ENCODE measurements around the gene PARP12.
"Not testable (repeated sequence)": the region's sequence is repeated elsewhere in the genome, so short reads cannot be mapped to it uniquely, and the experiment has no call there.

The PARP12 gene, protein sequence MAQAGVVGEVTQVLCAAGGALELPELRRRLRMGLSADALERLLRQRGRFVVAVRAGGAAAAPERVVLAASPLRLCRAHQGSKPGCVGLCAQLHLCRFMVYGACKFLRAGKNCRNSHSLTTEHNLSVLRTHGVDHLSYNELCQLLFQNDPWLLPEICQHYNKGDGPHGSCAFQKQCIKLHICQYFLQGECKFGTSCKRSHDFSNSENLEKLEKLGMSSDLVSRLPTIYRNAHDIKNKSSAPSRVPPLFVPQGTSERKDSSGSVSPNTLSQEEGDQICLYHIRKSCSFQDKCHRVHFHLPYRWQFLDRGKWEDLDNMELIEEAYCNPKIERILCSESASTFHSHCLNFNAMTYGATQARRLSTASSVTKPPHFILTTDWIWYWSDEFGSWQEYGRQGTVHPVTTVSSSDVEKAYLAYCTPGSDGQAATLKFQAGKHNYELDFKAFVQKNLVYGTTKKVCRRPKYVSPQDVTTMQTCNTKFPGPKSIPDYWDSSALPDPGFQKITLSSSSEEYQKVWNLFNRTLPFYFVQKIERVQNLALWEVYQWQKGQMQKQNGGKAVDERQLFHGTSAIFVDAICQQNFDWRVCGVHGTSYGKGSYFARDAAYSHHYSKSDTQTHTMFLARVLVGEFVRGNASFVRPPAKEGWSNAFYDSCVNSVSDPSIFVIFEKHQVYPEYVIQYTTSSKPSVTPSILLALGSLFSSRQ

DNA sequence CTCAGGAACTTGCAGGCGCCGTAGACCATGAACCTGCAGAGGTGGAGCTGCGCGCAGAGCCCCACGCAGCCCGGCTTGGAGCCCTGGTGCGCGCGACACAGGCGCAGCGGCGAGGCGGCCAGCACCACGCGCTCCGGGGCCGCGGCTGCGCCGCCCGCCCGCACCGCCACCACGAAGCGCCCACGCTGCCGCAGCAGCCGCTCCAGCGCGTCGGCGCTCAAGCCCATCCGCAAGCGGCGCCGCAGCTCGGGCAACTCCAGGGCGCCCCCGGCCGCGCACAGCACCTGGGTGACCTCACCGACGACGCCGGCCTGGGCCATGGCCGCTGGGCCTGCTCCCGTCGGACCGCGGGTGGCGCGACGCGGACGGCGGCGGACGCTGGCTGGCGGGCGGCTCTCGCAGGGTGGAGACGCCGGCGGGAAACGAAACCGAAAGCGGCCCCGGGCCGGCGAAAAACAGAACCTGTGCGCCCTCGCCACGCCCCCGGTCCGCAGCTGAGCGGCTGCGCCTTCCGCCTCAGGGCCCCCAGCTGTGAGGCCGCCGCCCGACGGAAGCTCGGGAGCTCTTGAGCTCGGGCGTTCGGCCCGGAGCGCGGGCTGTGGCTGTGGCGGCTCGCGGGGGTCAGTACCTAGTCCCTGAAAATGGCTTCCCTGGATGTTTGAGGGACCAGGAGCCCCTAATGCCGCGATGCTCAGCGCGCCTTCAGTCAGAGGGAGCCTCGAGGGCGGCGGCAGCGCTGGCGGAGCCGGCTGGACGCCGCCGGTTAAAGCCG, at the start of gene PARP12:
PARP12 (minus strand) TSS at position 424 of the 772 bp plus-strand sequence; CDS start at position 320, 104 bp downstream.
- DNase-seq, result peak; percentile 82

DNA sequence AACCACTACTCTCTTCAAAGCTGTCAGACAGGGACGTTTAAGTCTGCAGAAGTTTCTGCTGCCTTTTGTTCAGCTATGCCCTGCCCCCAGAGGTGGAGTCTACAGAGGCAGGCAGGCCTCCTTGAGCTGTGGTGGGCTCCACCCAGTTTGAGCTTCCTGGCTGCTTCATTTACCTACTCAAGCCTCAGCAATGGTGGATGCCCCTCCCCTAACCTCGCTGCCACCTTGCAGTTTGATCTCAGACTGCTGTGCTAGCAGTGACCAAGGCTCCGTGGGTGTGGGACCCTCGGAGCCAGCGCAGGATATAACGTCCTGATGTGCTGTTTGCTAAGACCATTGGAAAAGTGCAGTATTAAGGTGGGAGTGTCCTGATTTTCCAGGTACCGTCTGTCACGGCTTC, 46.0 kb upstream of the PARP12 start:
- DNase-seq, result not testable (repeated sequence)

DNA sequence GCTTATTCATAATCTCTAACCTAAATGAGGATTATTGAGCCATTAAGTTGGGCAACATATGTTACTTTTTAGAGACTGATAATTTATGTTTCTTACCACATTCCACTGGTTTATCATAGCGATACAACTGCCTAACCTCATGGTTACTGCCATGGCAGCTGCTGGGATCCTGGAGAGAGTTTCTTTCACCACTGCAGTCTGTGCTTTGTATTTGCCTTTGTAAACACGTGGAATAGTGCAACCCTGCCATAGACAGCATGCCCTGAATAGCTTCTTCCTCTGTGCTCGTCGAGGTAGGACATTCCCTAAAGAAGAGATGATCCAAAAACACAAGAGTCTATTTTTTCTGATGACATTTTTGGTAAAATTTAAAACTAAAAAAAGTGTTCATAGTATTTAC, 33.7 kb upstream of the PARP12 start:
- DNase-seq, result no peak

DNA sequence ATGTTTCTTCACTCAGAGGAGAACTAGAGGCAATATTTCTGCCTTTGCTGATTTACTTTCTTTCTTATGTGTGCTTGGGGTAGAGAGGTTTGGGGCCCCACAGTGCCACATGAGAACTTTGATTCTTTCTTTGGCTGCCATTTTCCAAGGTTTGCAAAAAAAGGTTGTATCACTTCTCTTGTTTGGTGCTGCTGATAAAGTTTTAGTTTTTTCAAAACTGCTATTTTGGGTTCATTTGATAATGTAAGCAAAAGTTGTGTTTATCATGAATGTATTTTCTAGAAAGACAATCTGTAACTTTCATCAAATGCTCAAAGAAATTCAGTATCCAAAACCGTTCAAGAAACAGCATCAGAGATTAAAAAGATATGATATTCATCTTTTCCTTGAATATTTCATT, 30.6 kb upstream of the PARP12 start:
- no peak for DNase-seq

DNA sequence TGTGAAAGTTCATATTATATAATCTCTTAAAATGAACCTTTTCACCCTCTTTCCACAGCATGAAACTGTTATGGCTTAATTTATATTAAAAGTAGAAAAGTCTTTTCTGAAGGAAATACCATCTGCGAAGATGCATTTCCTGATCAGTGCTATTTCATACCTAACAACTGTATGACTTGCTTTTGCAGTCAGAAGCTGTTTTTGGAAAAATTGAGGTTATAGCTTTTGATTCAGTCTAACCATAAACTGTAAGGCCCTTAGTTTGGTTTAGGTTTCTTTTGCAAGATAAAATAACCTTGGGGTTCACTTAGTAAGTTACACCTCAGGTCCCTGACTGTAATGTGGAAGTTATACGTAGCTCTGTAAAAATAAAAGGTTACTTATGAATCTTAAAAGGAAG, 22.7 kb upstream of the PARP12 start:
- DNase-seq, result no peak

DNA sequence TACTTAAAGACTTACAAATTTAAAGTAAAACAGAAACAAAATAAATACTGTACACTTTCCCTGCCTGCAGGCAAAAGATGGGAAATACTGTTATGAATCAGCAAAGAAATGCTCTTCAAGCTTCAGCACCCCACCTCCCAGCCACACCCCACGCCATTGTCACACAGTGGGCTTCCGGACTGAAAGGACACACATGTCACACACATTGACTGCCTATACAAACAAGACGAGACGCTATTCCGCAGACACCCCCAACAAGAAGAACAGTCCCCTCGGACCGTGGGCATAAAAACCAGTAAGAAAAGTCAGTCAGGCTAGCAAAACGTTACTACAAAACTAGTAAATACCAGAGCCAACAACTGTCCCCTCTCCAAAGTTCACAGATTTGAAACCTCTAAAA, 22.2 kb upstream of the PARP12 start:
- DNase-seq, result no peak

DNA sequence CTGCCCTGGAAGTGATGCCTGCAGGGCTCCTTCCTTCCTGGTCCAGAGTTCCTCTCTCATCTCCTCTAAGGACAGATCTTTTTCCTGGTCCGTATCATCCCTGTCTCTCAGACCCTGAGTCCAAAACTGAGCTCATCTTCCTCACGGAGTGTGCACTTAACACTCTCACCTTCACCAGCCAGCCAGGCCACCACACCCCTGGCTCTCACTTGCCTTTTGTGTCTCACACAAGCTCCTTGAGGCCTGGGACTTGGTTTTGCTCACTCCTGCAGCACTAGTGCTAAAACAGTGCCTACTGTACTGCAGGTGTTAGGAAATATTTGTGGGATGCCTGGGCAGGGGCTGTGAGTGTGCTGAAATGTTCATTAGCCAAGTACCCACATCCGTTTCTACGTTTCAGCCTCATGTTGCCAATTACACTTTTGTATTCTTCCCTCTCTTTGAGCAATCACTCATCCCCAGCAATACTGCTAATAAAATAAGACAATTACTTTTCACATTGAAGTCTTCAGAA, 21.4 kb upstream of the PARP12 start:
- DNase-seq, result no peak

DNA sequence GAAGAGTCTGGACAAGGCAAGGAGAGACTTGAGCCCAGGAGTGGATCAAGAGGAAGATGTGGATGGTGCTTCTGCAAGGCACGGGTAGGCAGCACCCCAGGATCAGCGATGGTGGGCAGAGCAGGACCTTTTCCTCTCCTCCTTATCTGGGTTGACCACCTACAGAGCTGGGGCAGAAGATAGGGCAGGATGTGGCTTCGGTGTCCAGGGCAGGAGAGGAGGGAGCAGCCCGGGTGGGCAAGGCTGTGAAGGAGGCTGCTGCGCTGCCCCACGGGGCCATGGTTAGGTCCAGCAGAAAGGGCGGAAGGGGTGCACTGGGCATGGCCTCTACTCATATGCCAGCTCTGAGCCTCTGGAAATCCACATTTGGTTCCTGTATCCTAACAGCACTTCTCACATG, 20.0 kb upstream of the PARP12 start:
- no peak for DNase-seq

DNA sequence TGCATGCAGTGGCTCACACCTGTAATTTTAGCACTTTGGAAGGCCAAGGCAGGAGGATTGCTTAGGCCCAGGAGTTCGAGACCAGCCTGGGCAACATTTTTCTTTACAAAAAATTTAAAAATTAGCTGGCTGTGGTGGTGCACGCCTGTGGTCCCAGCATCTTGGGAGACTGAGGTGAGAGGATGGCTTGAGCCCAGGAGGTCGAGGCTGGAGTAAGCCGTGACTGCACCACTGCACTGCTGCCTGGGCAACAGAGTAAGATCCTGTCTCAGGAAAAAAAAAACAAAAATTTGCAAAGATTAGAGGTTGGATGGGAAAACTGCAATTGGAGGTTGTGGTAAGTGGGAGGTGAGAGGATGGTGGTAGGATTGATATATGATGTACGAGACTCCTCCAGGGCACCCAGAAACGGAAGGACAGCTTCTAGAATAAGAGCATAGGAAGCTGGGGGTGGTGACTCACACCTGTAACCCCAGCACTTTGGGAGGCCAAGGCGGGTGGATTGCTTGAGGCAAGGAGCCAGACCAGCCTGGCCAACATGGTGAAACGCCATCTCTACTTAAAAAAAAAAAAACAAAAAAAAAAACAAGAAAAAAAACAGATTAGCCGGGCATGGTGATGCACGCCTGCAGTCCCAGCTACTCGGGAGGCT, 19.1 kb upstream of the PARP12 start:
- DNase-seq, result no peak

DNA sequence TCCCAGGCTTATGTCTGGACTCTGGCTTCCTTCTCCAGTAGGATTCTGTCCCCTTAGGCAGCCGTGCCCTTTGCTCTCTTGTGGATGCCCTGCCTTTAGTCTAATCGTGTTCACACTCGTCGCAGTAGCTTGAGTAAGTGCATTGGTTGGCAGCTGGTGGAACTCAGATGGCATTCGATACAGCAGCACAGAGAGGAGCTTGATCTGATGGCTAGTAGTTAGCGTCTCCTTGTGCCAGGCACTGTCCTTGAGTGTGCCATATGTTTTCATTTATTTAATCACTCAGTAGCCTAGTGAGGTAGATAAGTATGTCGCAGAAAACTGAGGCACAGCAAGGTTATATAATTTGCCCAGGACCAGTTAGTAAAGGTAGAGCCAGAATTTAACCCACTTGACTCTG, 18.2 kb upstream of the PARP12 start:
- DNase-seq, result no peak

DNA sequence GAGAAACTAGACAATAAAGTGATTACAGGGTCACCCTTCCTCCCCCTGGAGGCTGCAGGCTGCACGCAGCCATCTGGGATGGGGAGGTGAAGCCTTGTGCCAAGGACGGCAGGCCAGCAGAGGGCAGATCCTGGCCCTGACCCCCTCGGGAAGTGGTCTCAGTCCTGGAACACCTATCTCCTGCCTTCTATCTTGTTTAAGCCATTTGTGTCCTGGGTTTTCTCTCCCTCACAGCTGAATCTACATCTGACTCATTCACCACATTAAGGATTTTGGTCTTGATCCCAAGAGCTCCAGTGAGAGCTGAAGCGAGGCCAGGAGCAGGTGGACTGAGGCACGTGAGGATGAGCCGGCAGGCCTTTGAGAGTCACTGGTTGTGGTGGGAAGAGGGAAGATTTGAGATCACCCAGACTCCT, 16.4 kb upstream of the PARP12 start:
- DNase-seq, result peak; percentile 49

DNA sequence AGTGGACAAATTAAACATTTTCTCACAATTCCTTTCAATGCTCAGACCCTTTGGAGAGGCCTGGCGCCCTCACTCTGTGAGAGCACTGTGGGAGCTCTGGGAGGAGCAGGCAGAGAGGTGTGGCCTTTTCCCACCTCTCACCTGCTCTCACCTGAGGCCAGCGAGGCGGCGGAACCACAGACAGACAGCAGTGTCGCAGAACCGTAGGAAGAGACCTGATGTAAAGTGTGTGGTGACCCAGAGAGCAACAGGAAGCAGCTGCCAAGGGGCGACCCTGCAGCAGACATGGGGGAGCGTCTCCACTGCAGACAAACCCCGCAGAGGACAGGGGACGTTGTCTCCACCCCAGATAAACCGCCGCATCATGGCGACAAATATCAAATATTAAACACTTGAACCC, 15.6 kb upstream of the PARP12 start:
- DNase-seq, result no peak

DNA sequence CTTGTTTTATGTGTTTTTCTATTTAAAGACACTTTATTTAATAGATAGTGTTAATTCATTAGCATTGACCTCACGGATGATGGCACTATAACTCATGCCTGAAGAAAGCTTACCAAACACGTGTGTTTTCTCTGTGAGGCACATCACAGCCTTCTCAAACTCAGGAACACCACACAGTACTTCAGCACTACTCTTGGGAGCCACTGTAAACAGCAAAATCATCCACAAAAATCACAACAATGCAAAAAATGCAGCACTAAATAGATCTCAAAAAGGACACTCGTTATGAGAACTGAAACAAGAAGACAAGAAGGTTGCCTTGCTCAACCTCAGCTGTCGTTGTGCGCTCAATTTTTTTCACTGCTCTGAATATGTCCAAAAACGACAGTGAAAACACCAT, 12.0 kb upstream of the PARP12 start:
- DNase-seq, result peak; percentile 22

DNA sequence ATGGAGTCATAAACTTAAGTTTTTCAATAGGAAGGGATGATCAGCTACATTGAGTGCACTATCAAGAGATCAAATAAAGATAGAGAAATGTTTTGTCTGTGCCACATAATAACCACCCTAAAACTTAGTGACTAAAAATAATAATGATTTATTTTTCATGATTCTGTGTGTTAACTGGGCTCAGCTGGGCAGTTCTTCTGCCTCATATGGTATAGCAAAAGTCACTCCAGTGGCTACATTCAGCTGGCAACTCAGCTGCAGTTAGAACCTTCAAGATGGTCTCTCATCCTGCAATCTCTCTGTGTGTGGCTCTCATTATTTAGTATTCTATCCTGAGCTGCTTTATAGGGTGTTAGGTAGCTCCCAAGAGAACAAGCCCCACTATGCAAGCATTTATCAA, 7.8 kb upstream of the PARP12 start:
- DNase-seq, result no peak

DNA sequence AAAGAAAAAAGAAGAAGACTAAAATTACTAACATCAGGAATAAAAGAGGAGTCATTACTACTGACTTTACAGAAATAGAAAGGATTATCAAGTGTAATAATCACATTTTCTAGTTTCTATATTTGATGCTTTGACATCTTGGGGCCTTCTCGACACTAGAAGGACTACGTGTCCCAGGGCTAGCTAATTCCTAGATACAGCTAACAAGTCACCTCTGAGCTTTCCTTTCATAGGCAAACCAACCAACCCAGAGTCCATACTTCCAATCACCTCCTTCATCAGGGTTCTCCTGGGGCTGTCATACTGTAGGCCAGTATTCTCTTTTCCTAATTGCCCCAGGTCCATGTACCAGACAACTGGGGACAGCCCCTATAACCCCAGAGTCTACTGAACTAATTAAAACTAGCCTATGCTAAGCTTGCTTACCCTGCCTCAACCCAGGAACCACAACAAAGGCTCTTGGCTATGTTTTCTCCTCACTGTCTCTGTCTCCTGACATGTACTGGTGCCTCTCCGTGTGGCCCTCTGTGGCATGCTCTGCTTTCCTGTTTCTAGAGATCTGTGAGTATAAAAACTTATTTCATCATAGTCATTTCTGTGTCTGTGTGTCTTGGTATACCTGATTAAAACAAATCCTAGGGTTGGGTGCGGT, 6.7 kb upstream of the PARP12 start:
- no peak for DNase-seq

DNA sequence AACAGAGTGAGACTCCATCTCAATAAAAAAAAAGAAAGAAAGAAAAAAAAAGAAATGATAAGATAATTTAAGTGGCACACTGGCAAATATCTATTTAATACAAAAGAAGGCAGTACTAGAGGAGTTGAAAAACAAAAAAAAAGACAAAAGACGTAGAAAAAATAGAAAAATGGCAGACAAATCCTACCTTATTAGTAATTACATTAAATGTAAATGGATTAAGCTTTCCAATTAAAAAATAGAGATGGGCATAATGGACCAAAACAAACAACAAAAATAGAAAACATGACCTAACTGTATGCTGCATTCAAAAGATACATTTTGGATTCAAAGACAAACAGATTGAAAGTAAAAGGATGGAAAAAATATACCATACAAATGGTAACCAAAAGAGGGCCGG, 5.3 kb upstream of the PARP12 start:
- DNase-seq, result no peak

DNA sequence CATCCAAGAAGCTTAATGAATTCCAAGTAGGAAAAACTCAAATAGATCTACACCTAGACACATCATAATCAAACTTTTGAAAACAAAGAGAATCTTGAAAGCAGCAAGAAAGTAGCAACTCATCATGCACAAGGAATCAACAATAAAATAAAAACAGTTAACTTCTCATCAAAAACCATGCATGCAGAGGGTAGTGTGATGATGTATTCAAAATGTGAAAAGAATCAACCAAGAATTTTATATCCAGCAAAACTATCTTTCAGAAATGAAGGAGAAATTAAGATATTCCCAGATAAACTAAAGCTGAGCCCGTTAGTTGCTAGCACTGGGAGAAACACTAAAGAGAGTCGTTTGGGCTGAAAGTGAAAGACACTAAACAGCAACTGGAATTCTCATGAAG, 4.3 kb upstream of the PARP12 start:
- no peak for DNase-seq

DNA sequence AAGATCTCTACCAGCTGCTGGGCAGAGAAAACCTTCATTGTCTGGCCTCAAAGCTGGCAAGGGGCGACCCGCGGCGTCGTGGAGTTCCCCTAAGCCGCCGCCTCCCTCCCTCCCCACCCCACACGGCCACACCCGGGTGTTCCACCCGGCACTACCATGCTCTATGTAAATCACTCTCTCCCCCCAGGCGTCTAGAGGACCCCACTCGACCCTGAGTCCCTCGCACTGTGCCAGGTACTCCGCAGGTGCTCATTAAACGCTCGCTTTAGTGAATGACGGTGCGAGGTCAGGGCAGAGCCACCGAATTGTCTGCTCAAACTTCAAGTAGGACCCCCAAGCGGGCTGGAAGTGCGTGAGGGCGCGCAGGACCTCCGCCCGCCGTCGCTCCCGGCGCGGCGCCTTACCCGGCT, 628 bp downstream of the PARP12 start:
- DNase-seq, result no peak

DNA sequence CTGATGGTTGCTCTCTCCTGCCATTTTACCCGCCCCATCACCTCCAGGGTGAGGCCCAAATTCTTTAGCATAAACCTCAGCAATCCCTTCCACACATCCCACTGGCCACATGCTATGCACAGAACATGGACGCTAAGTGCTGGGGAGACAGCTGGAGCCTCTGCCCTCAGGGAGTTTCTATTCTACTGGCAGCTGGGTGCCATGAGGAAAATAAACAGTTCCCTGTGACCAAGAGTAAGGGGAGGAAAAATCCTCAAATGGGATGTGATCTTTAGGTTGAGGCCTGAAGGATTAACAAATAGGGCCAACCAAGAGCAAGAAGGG, 1.2 kb downstream of the PARP12 start:
- no peak for DNase-seq

DNA sequence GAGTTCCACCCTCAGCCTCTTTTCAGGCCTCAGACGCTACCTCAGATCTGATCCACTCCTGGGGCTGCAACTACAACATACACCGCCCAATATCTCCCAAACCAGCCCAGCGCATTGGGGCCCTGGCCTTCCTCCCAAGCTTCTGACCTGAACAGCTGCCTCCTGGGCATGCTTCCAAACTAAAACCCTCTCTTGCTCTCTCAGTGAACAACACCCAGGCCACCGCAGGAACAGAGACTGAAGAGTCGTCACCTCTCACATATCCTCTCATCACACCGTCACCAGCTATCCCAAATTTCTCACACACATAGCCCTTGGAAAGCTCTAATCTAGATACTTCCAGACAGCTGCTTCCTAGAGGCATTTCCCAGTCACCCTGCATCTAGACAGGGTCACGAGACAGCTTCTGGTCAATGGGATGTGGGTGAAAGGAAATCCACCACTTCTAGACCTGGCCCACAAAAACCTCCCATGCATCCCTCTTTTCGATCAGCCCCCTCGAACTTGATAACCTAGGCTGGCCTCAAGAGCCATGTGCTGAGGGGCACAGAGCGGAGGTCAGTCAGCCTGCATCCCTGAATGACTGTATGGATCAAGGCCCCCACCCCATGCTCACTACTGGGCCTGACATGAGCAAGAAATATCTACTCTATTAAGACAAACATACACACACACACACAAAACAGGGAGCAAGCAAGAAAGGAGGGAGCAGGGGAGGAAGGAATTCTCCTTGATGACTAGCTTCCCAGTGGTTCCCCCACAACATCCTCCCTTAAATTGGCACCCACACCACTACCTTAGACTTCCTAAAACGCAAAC, 1.8 kb downstream of the PARP12 start:
- DNase-seq, result peak; percentile 35

DNA sequence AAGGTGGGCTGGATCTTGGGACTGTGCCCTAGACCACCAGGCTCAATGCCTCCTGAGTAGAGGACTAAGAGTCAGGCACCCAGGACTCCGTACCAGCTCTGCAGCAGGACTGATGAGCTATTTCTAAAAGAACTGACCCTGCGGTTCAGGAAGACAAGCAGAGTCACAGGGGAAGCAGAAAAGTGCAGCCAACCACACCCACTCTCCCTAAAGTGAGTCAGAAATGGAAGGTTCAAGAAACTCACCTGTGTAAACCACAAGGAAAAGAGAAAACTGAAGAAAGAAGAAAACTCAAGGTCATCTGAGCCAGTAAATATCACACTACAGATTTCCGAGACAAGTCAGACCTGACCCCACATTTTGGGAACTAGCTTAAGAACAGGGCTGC, 2.5 kb downstream of the PARP12 start:
- DNase-seq, result no peak
